NK-92 (cell line): ENCODE results near the gene LST1.
"Not testable (repeated sequence)": the region's sequence is repeated elsewhere in the genome, so short reads cannot be mapped to it uniquely, and the experiment has no call there.

Experiments
- DNase-seq: peaks from one replicate; lab custom pipeline; 2025; ENCODE audit not compliant: unreplicated experiment; lab: John Stamatoyannopoulos, UW

Gene LST1

GRCh38 chr6:31580438-31580740 is 5.7 kb upstream of the LST1 start:
- DNase-seq = no peak

GRCh38 chr6:31580807-31581433 is 5.2 kb upstream of the LST1 start:
- no peak for DNase-seq

GRCh38 chr6:31581434-31582229 is 4.4 kb upstream of the LST1 start:
- no peak for DNase-seq

GRCh38 chr6:31582230-31582643 is 3.8 kb upstream of the LST1 start, which contains the start of gene LTB:
LTB (minus strand) TSS chr6:31582424; CDS start chr6:31582417, 7 bp downstream.
- no peak for DNase-seq

- DNase-seq = no peak
These were observed 586 bp upstream of the LST1 start for GRCh38 chr6:31585491-31585890.

GRCh38 chr6:31586599-31587281 is 663 bp downstream of the LST1 start:
- DNase-seq = no peak

GRCh38 chr6:31587791-31588777 is 2.0 kb downstream of the LST1 start:
- no peak for DNase-seq

- no peak for DNase-seq
These were observed 3.0 kb downstream of the LST1 start for GRCh38 chr6:31588871-31589650.

- DNase-seq = not testable (repeated sequence)
These were observed 4.6 kb downstream of the LST1 start for GRCh38 chr6:31590691-31591090.

- no peak for DNase-seq
These were observed 6.3 kb downstream of the LST1 start for GRCh38 chr6:31592396-31592771.

- no peak for DNase-seq
These were observed 10.9 kb downstream of the LST1 start for GRCh38 chr6:31597006-31597405.

- no peak for DNase-seq
These were observed 21.2 kb downstream of the LST1 start for GRCh38 chr6:31607317-31607716.

- DNase-seq = no peak
These were observed 23.7 kb downstream of the LST1 start for GRCh38 chr6:31609519-31610406.

- DNase-seq = no peak
These were observed 24.9 kb downstream of the LST1 start for GRCh38 chr6:31610968-31611367.

- no peak for DNase-seq
These were observed 28.1 kb downstream of the LST1 start for GRCh38 chr6:31614075-31614619.

GRCh38 chr6:31614684-31615578 is 28.9 kb downstream of the LST1 start, which contains the start of gene AIF1:
AIF1 (plus strand) TSS chr6:31615234; CDS start chr6:31615330, 96 bp downstream.
- no peak for DNase-seq

- DNase-seq = no peak
These were observed 29.7 kb downstream of the LST1 start for GRCh38 chr6:31615748-31616147.

- no peak for DNase-seq
These were observed 30.9 kb downstream of the LST1 start for GRCh38 chr6:31617010-31617409.
